HepG2 (cell line): Measurements from ENCODE around the gene NF2. TPM values are rescaled to one million over a fixed set of nuclear protein-coding genes. Genes with fewer than 3 reads are reported as not detected.

Source experiments
- ATAC-seq: fragments of 200-7000 bp; cut with Tn5 transposase; 3 replicates; pipeline ENCODE4 v1.9.1; 2020; ENCODE audit warnings: mild to moderate bottlenecking, moderate library complexity
- BruUV-seq: library from RNA; stranded (reverse); fragments of 400-500 nt; replicated peaks from 2 replicates; lab custom pipeline; 2021; lab: Mats Ljungman, UMichigan
- CTCF ChIA-PET: fragments of 300-600 bp; formaldehyde crosslinking; extraction: SDS; loops from one replicate; lab custom pipeline; 2021; ENCODE audit warnings: low total read pairs, inconsistent platforms, low intra/inter-chr PET ratio; lab: Yijun Ruan, JAX
- POLR2A ChIA-PET: fragments of 350-600 bp; sonication (Branson Sonifier 250); formaldehyde crosslinking; loops from one replicate; lab custom pipeline; 2020; ENCODE audit warnings: antibody characterized with exemption, inconsistent platforms; lab: Yijun Ruan, JAX
- DNase-seq: peaks from one replicate; pipeline ENCODE4 v3.0.0-alpha.2; 2015; ENCODE audit warnings: low spot score
- FAIRE-seq: peaks from 3 replicates; lab custom pipeline; 2011; peaks lifted over from hg19 to GRCh38; lab: Jason Lieb, UNC
- H2AFZ ChIP-seq: one replicate; pipeline ENCODE4 v1.6.1; 2011; ENCODE audit warnings: low read length, inconsistent platforms
- H3K27ac ChIP-seq: fragments of 300-600 bp; 3 replicates; pipeline ENCODE4 v1.8.0; 2011; ENCODE audit warnings: mixed run types, mild to moderate bottlenecking, mixed read lengths, low read length, inconsistent platforms; ENCODE audit not compliant: insufficient read depth; ENCODE audit errors: extremely low read length
- H3K27me3 ChIP-seq, 2 experiments: fragments of 200-600 bp in 1 of 2; 2 replicates in 1 of 2; 3 replicates in 1 of 2; pipeline versions ENCODE4 v1.6.0 to v1.8.0; 2011; ENCODE audit warnings: low read length in 2 of 2, mild to moderate bottlenecking in 2 of 2, moderate library complexity in 2 of 2, inconsistent platforms in 1 of 2; ENCODE audit not compliant: insufficient read depth in 2 of 2, control insufficient read depth in 1 of 2
- H3K36me3 ChIP-seq, 2 experiments: fragments of 200-600 bp in 1 of 2; replicated peaks in 1 of 2; 2 replicates in 1 of 2; 3 replicates in 1 of 2; pipeline versions ENCODE4 v1.5.1 to v1.8.0; 2011; ENCODE audit warnings: low read length in 2 of 2, inconsistent platforms in 1 of 2; ENCODE audit not compliant: insufficient read depth in 2 of 2, control insufficient read depth in 1 of 2
- H3K4me1 ChIP-seq: 2 replicates; pipeline ENCODE4 v1.5.1; 2012; ENCODE audit warnings: low read length, inconsistent platforms; ENCODE audit not compliant: insufficient read depth
- H3K4me2 ChIP-seq: 2 replicates; pipeline ENCODE4 v1.6.0; 2011; ENCODE audit warnings: low read depth, low read length, inconsistent platforms
- H3K4me3 ChIP-seq, 3 experiments: fragments of 200-600 bp in 1 of 3; sonication (generic), shearing (Covaris generic) in 1 of 3; replicated peaks in 1 of 3; 2 replicates each; pipeline ENCODE4 v1.5.1; 2011 to 2016; ENCODE audit warnings: low read length in 3 of 3, inconsistent platforms in 2 of 3, low read depth in 2 of 3, mild to moderate bottlenecking in 2 of 3, control low read depth in 1 of 3, mixed read lengths in 1 of 3; ENCODE audit not compliant: insufficient read depth in 1 of 3
- H3K79me2 ChIP-seq: one replicate; pipeline ENCODE4 v1.6.1; 2011; ENCODE audit warnings: low read length, inconsistent platforms; ENCODE audit not compliant: insufficient read depth
- H3K9ac ChIP-seq: 2 replicates; pipeline ENCODE4 v1.6.0; 2011; ENCODE audit warnings: mild to moderate bottlenecking, low read depth, low read length, inconsistent platforms; ENCODE audit not compliant: insufficient read depth
- H3K9me3 ChIP-seq: 2 replicates; pipeline ENCODE4 v1.5.1; 2012; ENCODE audit warnings: mild to moderate bottlenecking, low read length
- H4K20me1 ChIP-seq: 2 replicates; pipeline ENCODE4 v1.6.0; 2011; ENCODE audit warnings: inconsistent platforms, mild to moderate bottlenecking, low read length, moderate library complexity; ENCODE audit not compliant: insufficient read depth
- AGO2 ChIP-seq: fragments of 200-400 bp; formaldehyde crosslinking; optimal IDR thresholded peaks from 2 replicates; pipeline ENCODE3; 2017; ENCODE audit warnings: mild to moderate bottlenecking, low read depth, low read length, moderate library complexity
- ARNT2 ChIP-seq: sonication (generic); formaldehyde crosslinking; IDR thresholded peaks from 2 replicates; pipeline ENCODE4 v1.8.0; 2022; ENCODE audit warnings: mild to moderate bottlenecking, low read depth, missing genetic modification reagents, moderate library complexity
- GATAD1 ChIP-seq: IDR thresholded peaks from 2 replicates; pipeline ENCODE4 v1.6.1; 2016; ENCODE audit warnings: missing genetic modification reagents, missing compliant biosample characterization
- HOMEZ ChIP-seq: IDR thresholded peaks from 2 replicates; pipeline ENCODE4 v1.6.1; 2016; ENCODE audit warnings: low read depth
- IKZF4 ChIP-seq: sonication (generic); formaldehyde crosslinking; IDR thresholded peaks from 2 replicates; pipeline ENCODE4 v1.5.1; 2020; ENCODE audit warnings: borderline replicate concordance, mild to moderate bottlenecking, low read depth, missing genetic modification reagents; ENCODE audit errors: not compliant biosample characterization
- MNT ChIP-seq: fragments of 450-650 bp; IDR thresholded peaks from 2 replicates; pipeline ENCODE4 v1.6.1; 2016
- POLR2AphosphoS5 ChIP-seq: IDR thresholded peaks from 2 replicates; pipeline ENCODE4 v1.6.1; 2012; ENCODE audit warnings: low read depth, low read length
- RARG ChIP-seq: sonication (generic); formaldehyde crosslinking; IDR thresholded peaks from 2 replicates; pipeline ENCODE4 v1.4.0; 2020; ENCODE audit warnings: low read depth, mild to moderate bottlenecking, missing genetic modification reagents
- REXO4 ChIP-seq: sonication (generic); formaldehyde crosslinking; IDR thresholded peaks from 2 replicates; pipeline ENCODE4 v1.8.0; 2022; ENCODE audit warnings: missing genetic modification reagents, mild to moderate bottlenecking, borderline replicate concordance
- RORA ChIP-seq: sonication (generic); formaldehyde crosslinking; IDR thresholded peaks from 2 replicates; pipeline ENCODE4 v1.5.0; 2020; ENCODE audit warnings: mild to moderate bottlenecking, missing genetic modification reagents, moderate library complexity
- RXRB ChIP-seq: IDR thresholded peaks from 2 replicates; pipeline ENCODE4 v1.6.1; 2016; ENCODE audit warnings: borderline replicate concordance, missing genetic modification reagents, missing compliant biosample characterization
- SIX1 ChIP-seq: sonication (generic); formaldehyde crosslinking; IDR thresholded peaks from 2 replicates; pipeline ENCODE4 v1.4.0; 2020; ENCODE audit warnings: missing genetic modification reagents, borderline replicate concordance
- SRF ChIP-seq: IDR thresholded peaks from 2 replicates; pipeline ENCODE4 v1.6.1; 2011; ENCODE audit warnings: mild to moderate bottlenecking, low read depth, low read length, moderate library complexity
- TIGD3 ChIP-seq: sonication (generic); formaldehyde crosslinking; IDR thresholded peaks from 2 replicates; pipeline ENCODE4 v1.5.1; 2020; ENCODE audit warnings: mild to moderate bottlenecking, missing genetic modification reagents, borderline replicate concordance
- ZNF354B ChIP-seq: sonication (generic); formaldehyde crosslinking; IDR thresholded peaks from 2 replicates; pipeline ENCODE4 v1.8.0; 2022; ENCODE audit warnings: mild to moderate bottlenecking, missing genetic modification reagents
- ZNF558 ChIP-seq: sonication (generic); formaldehyde crosslinking; IDR thresholded peaks from 2 replicates; pipeline ENCODE4 v1.9.0; 2022; ENCODE audit warnings: mild to moderate bottlenecking, missing genetic modification reagents, borderline replicate concordance
- ZNF672 ChIP-seq: sonication (generic); formaldehyde crosslinking; IDR thresholded peaks from 2 replicates; pipeline ENCODE4 v1.8.1; 2022; ENCODE audit warnings: missing genetic modification reagents
- ZNF720 ChIP-seq: sonication (generic); formaldehyde crosslinking; IDR thresholded peaks from 2 replicates; pipeline ENCODE4 v1.4.0; 2020; ENCODE audit warnings: missing genetic modification reagents
- WGBS: methylation state at CpG from one replicate; pipeline ENCODE4 v1.1.6; 2017; ENCODE audit warnings: low lambda C conversion rate; 5-methylcytosine and 5-hydroxymethylcytosine counted together
- in situ Hi-C: cut with HindIII; loops from 2 replicates; pipeline ENCODE4 v1.10.0; 2017; ENCODE audit warnings: low pct_unique_long_range_greater_than_20kb; ENCODE audit not compliant: extremely low pct_ligation_motif_present
- intact Hi-C: fragments of 100-400 bp; cut with micrococcal nuclease; formaldehyde crosslinking; loops from one replicate; pipeline ENCODE4 v1.10.0; 2022; ENCODE audit not compliant: unreplicated experiment
- polyA plus RNA-seq, 8 experiments: library from polyadenylated mRNA; depleted of rRNA in 3 of 8; stranded (reverse) in 7 of 8; unstranded in 1 of 8; fragments of >200 nt; fragmentation: Illumina TruSeq in 4 of 8; extraction: Trizol in 4 of 8; gene quantifications; 2 replicates each; pipeline versions ENCODE4 v1.2.1 to v1.2.3, GENCODE V29; 2011 to 2016; ENCODE audit warnings: low read depth in 4 of 8, missing spikeins in 1 of 8, mixed read lengths in 1 of 8; ENCODE audit not compliant: insufficient read depth in 1 of 8
- total RNA-seq, 5 experiments: library from RNA; depleted of rRNA; stranded (reverse); fragments of >200 nt; fragmentation: Illumina TruSeq; extraction: Trizol; gene quantifications; 2 replicates each; pipeline ENCODE4 v1.2.3, GENCODE V29; 2016; ENCODE audit warnings: low read depth in 1 of 5

Gene NF2
- total and polyA plus RNA-seq, 2 of the 13 experiments (the other 11 are each of a cell fraction or from before 2014, with no cell fraction given), result 9.3 to 33.3 TPM

- no peaks in the 10 kb centered on the region for H3K9me3 ChIP-seq
- no peak overlapping the region for H3K4me2 ChIP-seq
- BruUV-seq, result no TSS peak
- no peaks in the 10 kb centered on the region for H3K79me2 ChIP-seq
- WGBS, result 80% methylated on average over 19 of the region's 22 CpGs
- H2AFZ ChIP-seq, result no peak overlapping the region
- ATAC-seq (no peak), DNase-seq (no peak), FAIRE-seq (no peak)
- H3K27ac ChIP-seq, result no peak overlapping the region
- ChIA-PET POLR2A (no interaction called here), CTCF (no interaction called here)
- no peak for TF ChIP-seq RARG
- TF ChIP-seq ZNF354B (CRISPR knock-in tag), result no peak
- no peak for TF ChIP-seq TIGD3
- TF ChIP-seq MNT, result no peak
- TF ChIP-seq SRF, result no peak
- TF ChIP-seq ZNF558 (CRISPR knock-in tag), result no peak
- no peak for TF ChIP-seq GATAD1 (CRISPR knock-in tag)
- TF ChIP-seq HOMEZ, result no peak
- TF ChIP-seq SIX1 (CRISPR knock-in tag), result no peak
- no peak for TF ChIP-seq ZNF672 (CRISPR knock-in tag)
- TF ChIP-seq AGO2, result no peak
- no peak for TF ChIP-seq POLR2AphosphoS5
- TF ChIP-seq REXO4 (CRISPR knock-in tag), result no peak
- no peak for TF ChIP-seq ZNF720 (CRISPR knock-in tag)
- no peak for TF ChIP-seq RXRB
- TF ChIP-seq RORA (CRISPR knock-in tag), result no peak
- no peak for TF ChIP-seq ARNT2
- no peak for TF ChIP-seq IKZF4 (CRISPR knock-in tag)
- H4K20me1 ChIP-seq, result no peaks in the 10 kb centered on the region
- H3K36me3 ChIP-seq, result peaks cover 3 to 6% of the 10 kb centered on the region in 2 experiments; a peak in 3 of 5 replicates
- H3K4me1 ChIP-seq, result no peaks in the 10 kb centered on the region
- intact Hi-C loops, result no loop called here
- H3K27me3 ChIP-seq, result no peaks in the 10 kb centered on the region
- H3K9ac ChIP-seq, result no peak overlapping the region
- no peak overlapping the region for H3K4me3 ChIP-seq
- in situ Hi-C loops, result no loop called here
These were observed 134.1 kb downstream of the NF2 start for GRCh38 chr22:29737251-29738117.
